Panc1 (cell line): ENCODE measurements around the gene C9orf78. TPM values are rescaled to one million over a fixed set of nuclear protein-coding genes. Genes with fewer than 3 reads are reported as not detected.

Experiments
- ATAC-seq: fragments of 200-7000 bp; cut with Tn5 transposase; 2 replicates; pipeline ENCODE4 v1.9.1; 2020; ENCODE audit warnings: mild to moderate bottlenecking, moderate library complexity
- BruUV-seq: library from RNA; stranded (reverse); fragments of 400-500 nt; replicated peaks from 2 replicates; lab custom pipeline; 2021; lab: Mats Ljungman, UMichigan
- CTCF ChIA-PET: fragments of 300-600 bp; sonication (Branson Sonifier 250); formaldehyde crosslinking; loops from one replicate; lab custom pipeline; 2022; ENCODE audit warnings: antibody characterized with exemption; lab: Charles Lee
- POLR2A ChIA-PET: fragments of 300-600 bp; sonication (Branson Sonifier 250); formaldehyde crosslinking; loops from one replicate; lab custom pipeline; 2022; ENCODE audit warnings: antibody characterized with exemption; lab: Charles Lee
- DNase-seq: peaks from one replicate; pipeline ENCODE4 v3.0.0-alpha.2; 2010; ENCODE audit warnings: low read depth, low spot score
- H3K27ac ChIP-seq: 2 replicates; pipeline ENCODE4 v1.5.1; 2011; ENCODE audit warnings: mild to moderate bottlenecking, low read length, inconsistent platforms
- H3K27me3 ChIP-seq: fragments of 200-500 bp; sonication (Bioruptor generic); 2 replicates; pipeline ENCODE4 v1.6.0; 2014; ENCODE audit warnings: low read length, inconsistent platforms; ENCODE audit not compliant: control insufficient read depth, insufficient read depth
- H3K36me3 ChIP-seq: fragments of 200-500 bp; sonication (Bioruptor generic); 2 replicates; pipeline ENCODE4 v1.5.1; 2014; ENCODE audit warnings: inconsistent platforms, mild to moderate bottlenecking, low read length, moderate library complexity; ENCODE audit not compliant: control insufficient read depth, insufficient read depth
- H3K4me1 ChIP-seq: 2 replicates; pipeline ENCODE4 v1.5.1; 2011; ENCODE audit warnings: inconsistent platforms, mild to moderate bottlenecking, low read length, moderate library complexity; ENCODE audit not compliant: control insufficient read depth, insufficient read depth
- H3K4me3 ChIP-seq, 2 experiments: 2 replicates each; pipeline ENCODE4 v1.5.1; 2011 to 2012; ENCODE audit warnings: low read depth in 2 of 2, low read length in 2 of 2, mild to moderate bottlenecking in 2 of 2, inconsistent platforms in 1 of 2, moderate library complexity in 1 of 2
- H3K9me3 ChIP-seq: fragments of 200-500 bp; sonication (Bioruptor generic); 2 replicates; pipeline ENCODE4 v1.5.1; 2014; ENCODE audit warnings: low read depth, mild to moderate bottlenecking, inconsistent platforms, low read length, moderate library complexity; ENCODE audit not compliant: control insufficient read depth, insufficient read depth
- POLR2AphosphoS5 ChIP-seq: IDR thresholded peaks from 2 replicates; pipeline ENCODE4 v1.6.1; 2012; ENCODE audit warnings: mild to moderate bottlenecking, low read depth, low read length, moderate library complexity
- SIN3A ChIP-seq: IDR thresholded peaks from 2 replicates; pipeline ENCODE4 v1.6.1; 2012; ENCODE audit warnings: low read depth, mild to moderate bottlenecking, low read length, moderate library complexity, borderline replicate concordance; ENCODE audit not compliant: insufficient read depth
- TCF7L2 ChIP-seq: IDR thresholded peaks from 2 replicates; pipeline ENCODE4 v1.6.1; 2011; ENCODE audit warnings: mild to moderate bottlenecking, low read depth, low read length, inconsistent platforms
- in situ Hi-C: cut with HindIII; loops from 2 replicates; pipeline ENCODE4 v1.10.0; 2016; ENCODE audit warnings: low sequenced_read_pairs, low pct_unique_long_range_greater_than_20kb
- intact Hi-C: fragments of 100-400 bp; cut with micrococcal nuclease; formaldehyde crosslinking; loops from one replicate; pipeline ENCODE4 v1.10.0; 2022; ENCODE audit not compliant: unreplicated experiment
- total RNA-seq: library from RNA; stranded (reverse); gene quantifications from one replicate; pipeline ENCODE4 v1.2.1, GENCODE V29; 2021; ENCODE audit not compliant: unreplicated experiment
- TF ChIP-seq, protein P1 (sequence below): fragments of 450-650 bp; IDR thresholded peaks from 2 replicates; pipeline ENCODE4 v1.5.1; 2017; ENCODE audit warnings: mild to moderate bottlenecking
- TF ChIP-seq, protein P2 (sequence below), 2 experiments: IDR thresholded peaks; 2 replicates each; pipeline ENCODE4 v1.6.1; 2011 to 2012; ENCODE audit warnings: low read depth in 2 of 2, control low read depth in 1 of 2, low read length in 1 of 2, mild to moderate bottlenecking in 1 of 2, moderate library complexity in 1 of 2; ENCODE audit not compliant: insufficient read depth in 1 of 2

The C9orf78 gene
- total RNA-seq, 1 experiment from 2014 or later = 33.6 TPM

DNA sequence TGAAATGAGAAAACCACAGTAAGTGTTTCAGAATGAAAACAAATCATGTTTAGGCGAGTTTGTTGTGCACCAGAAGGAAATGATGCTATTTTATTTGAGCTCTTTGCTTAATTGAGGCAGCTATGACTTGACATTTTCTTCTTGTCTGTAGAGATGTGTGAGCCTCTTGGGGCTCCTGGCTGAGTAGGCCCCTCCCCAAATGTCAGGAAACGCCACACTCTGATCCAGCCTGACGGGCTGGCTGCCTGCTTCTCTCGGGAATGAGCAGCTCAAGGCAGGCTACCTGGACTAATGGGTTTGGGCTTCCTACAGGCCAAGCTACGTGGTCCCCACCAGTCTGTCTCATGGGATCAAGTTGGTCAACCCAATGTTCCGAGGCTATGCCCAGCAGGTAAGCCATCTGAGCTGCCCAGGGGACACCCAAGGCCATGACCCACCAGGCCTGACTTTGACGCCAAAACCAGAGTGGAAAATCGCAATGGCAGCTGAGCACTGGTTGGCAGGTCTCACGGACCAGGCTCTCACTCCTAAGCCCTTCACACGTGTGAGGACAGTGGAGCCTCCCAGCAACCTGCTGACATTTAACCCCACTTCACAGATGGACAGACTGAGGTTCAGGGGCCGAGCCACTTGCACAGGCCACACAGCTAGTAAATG, 30.0 kb upstream of the C9orf78 start:
- DNase-seq (no peak), ATAC-seq (no peak)
- intact Hi-C loops = no loop called here
- Histone ChIP-seq H3K27me3 (no peaks in the 10 kb centered on the region), H3K4me3 (no peak overlapping the region), H3K36me3 (no peaks in the 10 kb centered on the region), H3K27ac (no peak overlapping the region), H3K9me3 (no peaks in the 10 kb centered on the region), H3K4me1 (no peaks in the 10 kb centered on the region)
- BruUV-seq = no TSS peak
- in situ Hi-C loops = no loop called here
- POLR2A ChIA-PET = no interaction called here
- CTCF ChIA-PET = interaction anchor here (0.7 kb wide), 1 partner anchor 37 kb away, joined by 4 read pairs; no protein-coding TSS in a partner anchor
- TF ChIP-seq SIN3A = no peak
- no peak for TF ChIP-seq TCF7L2
- TF ChIP-seq, protein P1, sequence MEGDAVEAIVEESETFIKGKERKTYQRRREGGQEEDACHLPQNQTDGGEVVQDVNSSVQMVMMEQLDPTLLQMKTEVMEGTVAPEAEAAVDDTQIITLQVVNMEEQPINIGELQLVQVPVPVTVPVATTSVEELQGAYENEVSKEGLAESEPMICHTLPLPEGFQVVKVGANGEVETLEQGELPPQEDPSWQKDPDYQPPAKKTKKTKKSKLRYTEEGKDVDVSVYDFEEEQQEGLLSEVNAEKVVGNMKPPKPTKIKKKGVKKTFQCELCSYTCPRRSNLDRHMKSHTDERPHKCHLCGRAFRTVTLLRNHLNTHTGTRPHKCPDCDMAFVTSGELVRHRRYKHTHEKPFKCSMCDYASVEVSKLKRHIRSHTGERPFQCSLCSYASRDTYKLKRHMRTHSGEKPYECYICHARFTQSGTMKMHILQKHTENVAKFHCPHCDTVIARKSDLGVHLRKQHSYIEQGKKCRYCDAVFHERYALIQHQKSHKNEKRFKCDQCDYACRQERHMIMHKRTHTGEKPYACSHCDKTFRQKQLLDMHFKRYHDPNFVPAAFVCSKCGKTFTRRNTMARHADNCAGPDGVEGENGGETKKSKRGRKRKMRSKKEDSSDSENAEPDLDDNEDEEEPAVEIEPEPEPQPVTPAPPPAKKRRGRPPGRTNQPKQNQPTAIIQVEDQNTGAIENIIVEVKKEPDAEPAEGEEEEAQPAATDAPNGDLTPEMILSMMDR = no peak

GRCh38 chr9:129863059-129863690, 28.1 kb upstream of the C9orf78 start:
- in situ Hi-C loops (no loop called here), intact Hi-C loops (no loop called here)
- no peak for DNase-seq
- no peak overlapping the region for H3K27ac ChIP-seq
- ATAC-seq = no peak
- no peaks in the 10 kb centered on the region for H3K27me3 ChIP-seq
- H3K9me3 ChIP-seq = no peaks in the 10 kb centered on the region
- TF ChIP-seq POLR2AphosphoS5 (no peak), SIN3A (no peak), TCF7L2 (no peak)
- TF ChIP-seq, protein P2, sequence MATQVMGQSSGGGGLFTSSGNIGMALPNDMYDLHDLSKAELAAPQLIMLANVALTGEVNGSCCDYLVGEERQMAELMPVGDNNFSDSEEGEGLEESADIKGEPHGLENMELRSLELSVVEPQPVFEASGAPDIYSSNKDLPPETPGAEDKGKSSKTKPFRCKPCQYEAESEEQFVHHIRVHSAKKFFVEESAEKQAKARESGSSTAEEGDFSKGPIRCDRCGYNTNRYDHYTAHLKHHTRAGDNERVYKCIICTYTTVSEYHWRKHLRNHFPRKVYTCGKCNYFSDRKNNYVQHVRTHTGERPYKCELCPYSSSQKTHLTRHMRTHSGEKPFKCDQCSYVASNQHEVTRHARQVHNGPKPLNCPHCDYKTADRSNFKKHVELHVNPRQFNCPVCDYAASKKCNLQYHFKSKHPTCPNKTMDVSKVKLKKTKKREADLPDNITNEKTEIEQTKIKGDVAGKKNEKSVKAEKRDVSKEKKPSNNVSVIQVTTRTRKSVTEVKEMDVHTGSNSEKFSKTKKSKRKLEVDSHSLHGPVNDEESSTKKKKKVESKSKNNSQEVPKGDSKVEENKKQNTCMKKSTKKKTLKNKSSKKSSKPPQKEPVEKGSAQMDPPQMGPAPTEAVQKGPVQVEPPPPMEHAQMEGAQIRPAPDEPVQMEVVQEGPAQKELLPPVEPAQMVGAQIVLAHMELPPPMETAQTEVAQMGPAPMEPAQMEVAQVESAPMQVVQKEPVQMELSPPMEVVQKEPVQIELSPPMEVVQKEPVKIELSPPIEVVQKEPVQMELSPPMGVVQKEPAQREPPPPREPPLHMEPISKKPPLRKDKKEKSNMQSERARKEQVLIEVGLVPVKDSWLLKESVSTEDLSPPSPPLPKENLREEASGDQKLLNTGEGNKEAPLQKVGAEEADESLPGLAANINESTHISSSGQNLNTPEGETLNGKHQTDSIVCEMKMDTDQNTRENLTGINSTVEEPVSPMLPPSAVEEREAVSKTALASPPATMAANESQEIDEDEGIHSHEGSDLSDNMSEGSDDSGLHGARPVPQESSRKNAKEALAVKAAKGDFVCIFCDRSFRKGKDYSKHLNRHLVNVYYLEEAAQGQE (IDR thresholded peaks at IDR 0.05; ENCODE audit: insufficient read depth in 1 of 2, low read depth in 2 of 2, low read length in 1 of 2) = no peak
- TF ChIP-seq, protein P1 = no peak
- POLR2A ChIA-PET = no interaction called here
- H3K4me3 ChIP-seq = no peak overlapping the region
- CTCF ChIA-PET = no interaction called here
- BruUV-seq = no TSS peak
- H3K4me1 ChIP-seq = no peaks in the 10 kb centered on the region
- H3K36me3 ChIP-seq = no peaks in the 10 kb centered on the region
